ENCODE measurements around the gene GPR141.

The GPR141 gene

GRCh38 chr7:37759526-37759925 lies 76.0 kb downstream of the GPR141 start:
- Histone ChIP-seq H3K27me3 (ENCODE audit: insufficient read depth, low read length) (no peaks in the 10 kb centered on the region), H3K36me3 (ENCODE audit: insufficient read depth, low read length) (no peaks in the 10 kb centered on the region), H3K79me2 (ENCODE audit: control insufficient read depth, insufficient read depth, low read length, unreplicated experiment) (no peaks in the 10 kb centered on the region), H3K27ac (ENCODE audit: low read depth, low read length) (no peak overlapping the region), H3K4me3 (ENCODE audit: low read depth, low read length) (no peak overlapping the region), H3K4me1 (ENCODE audit: control insufficient read depth, insufficient read depth, low read length, unreplicated experiment) (no peaks in the 10 kb centered on the region), H2AFZ (ENCODE audit: low read length, unreplicated experiment) (no peak overlapping the region)

DNA sequence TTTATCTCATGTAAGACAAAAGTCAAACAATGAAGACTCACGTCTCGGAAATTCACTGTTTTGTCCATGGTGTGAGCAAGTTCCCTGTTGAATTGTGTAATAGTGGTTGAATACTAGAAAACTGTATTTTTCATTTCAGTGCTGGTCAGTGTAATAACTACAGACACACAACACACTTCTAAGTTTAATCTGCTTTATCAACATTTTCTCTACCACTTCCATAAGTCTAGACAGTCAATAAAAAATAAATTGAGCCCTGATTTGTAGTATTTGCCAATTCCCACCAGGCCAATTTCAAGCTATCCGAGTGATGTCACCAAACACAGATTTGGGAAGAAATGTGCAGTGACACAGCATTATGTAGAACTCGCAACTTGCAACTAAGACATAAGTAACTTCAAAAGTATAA lies 81.9 kb downstream of the GPR141 start:
- Histone ChIP-seq H3K36me3 (ENCODE audit: insufficient read depth, low read length) (no peaks in the 10 kb centered on the region), H3K79me2 (ENCODE audit: control insufficient read depth, insufficient read depth, low read length, unreplicated experiment) (no peaks in the 10 kb centered on the region), H3K4me1 (ENCODE audit: control insufficient read depth, insufficient read depth, low read length, unreplicated experiment) (no peaks in the 10 kb centered on the region), H3K27ac (ENCODE audit: low read depth, low read length) (no peak overlapping the region), H2AFZ (ENCODE audit: low read length, unreplicated experiment) (no peak overlapping the region), H3K27me3 (ENCODE audit: insufficient read depth, low read length) (no peaks in the 10 kb centered on the region), H3K4me3 (ENCODE audit: low read depth, low read length) (no peak overlapping the region)

GRCh38 chr7:37765872-37766525 lies 82.4 kb downstream of the GPR141 start:
- H3K4me1 ChIP-seq (ENCODE audit: control insufficient read depth, insufficient read depth, low read length, unreplicated experiment) = no peaks in the 10 kb centered on the region
- no peak overlapping the region for H2AFZ ChIP-seq (ENCODE audit: low read length, unreplicated experiment)
- H3K4me3 ChIP-seq (ENCODE audit: low read depth, low read length) = no peak overlapping the region
- no peaks in the 10 kb centered on the region for H3K27me3 ChIP-seq (ENCODE audit: insufficient read depth, low read length)
- no peaks in the 10 kb centered on the region for H3K79me2 ChIP-seq (ENCODE audit: control insufficient read depth, insufficient read depth, low read length, unreplicated experiment)
- no peaks in the 10 kb centered on the region for H3K36me3 ChIP-seq (ENCODE audit: insufficient read depth, low read length)
- no peak overlapping the region for H3K27ac ChIP-seq (ENCODE audit: low read depth, low read length)

GRCh38 chr7:37768611-37769010 lies 85.0 kb downstream of the GPR141 start:
- Histone ChIP-seq H2AFZ (ENCODE audit: low read length, unreplicated experiment) (no peak overlapping the region), H3K4me3 (ENCODE audit: low read depth, low read length) (no peak overlapping the region), H3K79me2 (ENCODE audit: control insufficient read depth, insufficient read depth, low read length, unreplicated experiment) (no peaks in the 10 kb centered on the region), H3K4me1 (ENCODE audit: control insufficient read depth, insufficient read depth, low read length, unreplicated experiment) (no peaks in the 10 kb centered on the region), H3K27me3 (ENCODE audit: insufficient read depth, low read length) (no peaks in the 10 kb centered on the region), H3K36me3 (ENCODE audit: insufficient read depth, low read length) (no peaks in the 10 kb centered on the region), H3K27ac (ENCODE audit: low read depth, low read length) (no peak overlapping the region)

DNA sequence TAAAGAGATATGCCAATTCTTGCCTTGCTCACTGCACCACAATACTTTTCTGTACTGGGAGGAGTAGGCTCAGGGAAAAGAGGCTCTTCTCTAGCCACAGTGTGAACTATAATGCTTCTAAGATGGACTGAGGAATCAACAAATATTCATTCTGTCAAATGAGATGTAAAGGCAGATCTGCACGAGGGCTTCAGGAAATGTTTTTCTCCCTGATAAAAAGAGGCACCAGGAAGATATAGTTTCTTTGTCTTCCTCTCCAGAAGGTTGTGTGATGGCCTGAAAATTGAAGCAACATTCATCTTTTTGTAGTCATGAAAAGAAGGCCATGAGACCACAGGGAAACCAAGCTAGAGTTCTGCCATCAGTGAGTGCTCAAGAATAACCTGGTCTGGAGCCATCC lies 85.7 kb downstream of the GPR141 start:
- Histone ChIP-seq H3K79me2 (ENCODE audit: control insufficient read depth, insufficient read depth, low read length, unreplicated experiment) (no peaks in the 10 kb centered on the region), H3K4me1 (ENCODE audit: control insufficient read depth, insufficient read depth, low read length, unreplicated experiment) (no peaks in the 10 kb centered on the region), H3K27ac (ENCODE audit: low read depth, low read length) (no peak overlapping the region), H2AFZ (ENCODE audit: low read length, unreplicated experiment) (no peak overlapping the region), H3K36me3 (ENCODE audit: insufficient read depth, low read length) (no peaks in the 10 kb centered on the region), H3K4me3 (ENCODE audit: low read depth, low read length) (no peak overlapping the region), H3K27me3 (ENCODE audit: insufficient read depth, low read length) (no peaks in the 10 kb centered on the region)

- Histone ChIP-seq H3K27ac (ENCODE audit: low read depth, low read length) (no peak overlapping the region), H2AFZ (ENCODE audit: low read length, unreplicated experiment) (no peak overlapping the region), H3K36me3 (ENCODE audit: insufficient read depth, low read length) (no peaks in the 10 kb centered on the region), H3K79me2 (ENCODE audit: control insufficient read depth, insufficient read depth, low read length, unreplicated experiment) (no peaks in the 10 kb centered on the region), H3K27me3 (ENCODE audit: insufficient read depth, low read length) (no peaks in the 10 kb centered on the region), H3K4me1 (ENCODE audit: control insufficient read depth, insufficient read depth, low read length, unreplicated experiment) (no peaks in the 10 kb centered on the region), H3K4me3 (ENCODE audit: low read depth, low read length) (no peak overlapping the region)
These were observed 86.2 kb downstream of the GPR141 start for GRCh38 chr7:37769726-37770125.

DNA sequence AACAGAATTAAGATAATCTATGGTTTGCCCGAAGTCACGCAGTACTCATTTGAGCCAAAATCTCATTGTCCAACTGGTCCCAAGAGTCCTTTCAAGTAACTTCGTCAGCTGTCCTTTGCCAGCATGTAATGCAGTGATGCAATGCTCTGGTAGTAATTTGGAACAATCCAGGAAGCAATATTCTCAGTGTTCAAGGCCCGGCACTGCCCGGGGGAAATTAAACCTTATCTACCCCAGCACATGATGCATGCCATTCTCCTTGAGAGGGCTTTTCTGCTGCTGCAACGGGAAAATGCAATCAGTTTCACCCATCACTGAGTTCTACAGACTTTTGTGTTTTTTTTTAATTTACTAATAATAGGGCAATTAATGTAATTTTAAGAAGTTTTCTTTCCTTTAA lies 87.3 kb downstream of the GPR141 start:
- Histone ChIP-seq H3K79me2 (ENCODE audit: control insufficient read depth, insufficient read depth, low read length, unreplicated experiment) (no peaks in the 10 kb centered on the region), H3K4me3 (ENCODE audit: low read depth, low read length) (no peak overlapping the region), H3K27ac (ENCODE audit: low read depth, low read length) (no peak overlapping the region), H3K27me3 (ENCODE audit: insufficient read depth, low read length) (no peaks in the 10 kb centered on the region), H3K4me1 (ENCODE audit: control insufficient read depth, insufficient read depth, low read length, unreplicated experiment) (no peaks in the 10 kb centered on the region), H3K36me3 (ENCODE audit: insufficient read depth, low read length) (no peaks in the 10 kb centered on the region), H2AFZ (ENCODE audit: low read length, unreplicated experiment) (no peak overlapping the region)

DNA sequence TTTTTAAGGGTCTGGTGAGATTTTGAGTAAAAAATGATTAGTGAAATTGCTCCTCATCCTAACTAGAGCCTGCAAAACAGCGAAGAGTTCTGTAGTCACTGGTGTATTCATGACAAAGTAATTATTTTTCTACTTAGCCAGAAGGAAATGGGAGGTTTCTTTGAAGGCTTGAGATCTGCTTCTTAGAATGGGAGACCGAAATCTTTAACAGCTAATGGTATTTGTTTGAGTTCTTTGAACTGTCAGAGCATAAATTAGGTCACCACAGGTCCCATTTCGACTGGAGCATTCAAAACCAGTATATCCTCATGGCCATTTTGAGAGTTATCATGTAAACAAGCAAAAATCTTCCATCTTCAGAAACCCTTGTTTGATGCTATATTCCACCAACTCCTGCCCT lies 87.8 kb downstream of the GPR141 start:
- H2AFZ ChIP-seq (ENCODE audit: low read length, unreplicated experiment) = no peak overlapping the region
- no peak overlapping the region for H3K4me3 ChIP-seq (ENCODE audit: low read depth, low read length)
- H3K27ac ChIP-seq (ENCODE audit: low read depth, low read length) = no peak overlapping the region
- H3K27me3 ChIP-seq (ENCODE audit: insufficient read depth, low read length) = no peaks in the 10 kb centered on the region
- H3K79me2 ChIP-seq (ENCODE audit: control insufficient read depth, insufficient read depth, low read length, unreplicated experiment) = no peaks in the 10 kb centered on the region
- H3K4me1 ChIP-seq (ENCODE audit: control insufficient read depth, insufficient read depth, low read length, unreplicated experiment) = no peaks in the 10 kb centered on the region
- H3K36me3 ChIP-seq (ENCODE audit: insufficient read depth, low read length) = no peaks in the 10 kb centered on the region

GRCh38 chr7:37771801-37772200 lies 88.2 kb downstream of the GPR141 start:
- Histone ChIP-seq H3K4me1 (ENCODE audit: control insufficient read depth, insufficient read depth, low read length, unreplicated experiment) (no peaks in the 10 kb centered on the region), H3K27me3 (ENCODE audit: insufficient read depth, low read length) (no peaks in the 10 kb centered on the region), H3K79me2 (ENCODE audit: control insufficient read depth, insufficient read depth, low read length, unreplicated experiment) (no peaks in the 10 kb centered on the region)

DNA sequence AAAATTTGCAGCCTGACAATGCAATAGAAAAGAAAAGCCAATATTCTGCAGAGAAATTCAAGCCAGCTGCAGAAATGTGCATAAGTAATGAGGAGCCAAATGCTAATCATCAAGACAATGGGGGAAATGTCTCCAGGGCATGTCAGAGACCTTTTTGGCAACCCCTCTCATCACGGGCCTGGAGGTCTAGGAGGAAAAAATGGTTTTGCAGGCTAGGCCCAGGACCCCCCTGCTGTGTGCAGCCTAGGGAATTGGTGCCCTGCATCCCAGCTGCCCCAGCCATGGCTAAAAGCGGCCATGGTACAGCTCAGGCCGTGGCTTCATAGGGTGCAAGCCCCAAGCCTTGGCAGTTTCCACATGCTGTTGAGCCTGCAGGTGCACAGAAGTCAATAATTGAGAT lies 92.4 kb downstream of the GPR141 start:
- H2AFZ ChIP-seq (ENCODE audit: low read length, unreplicated experiment) = no peak overlapping the region
- H3K4me3 ChIP-seq (ENCODE audit: low read depth, low read length) = no peak overlapping the region
- no peaks in the 10 kb centered on the region for H3K27me3 ChIP-seq (ENCODE audit: insufficient read depth, low read length)
- H3K36me3 ChIP-seq (ENCODE audit: insufficient read depth, low read length) = no peaks in the 10 kb centered on the region
- no peaks in the 10 kb centered on the region for H3K4me1 ChIP-seq (ENCODE audit: control insufficient read depth, insufficient read depth, low read length, unreplicated experiment)
- no peaks in the 10 kb centered on the region for H3K79me2 ChIP-seq (ENCODE audit: control insufficient read depth, insufficient read depth, low read length, unreplicated experiment)
- no peak overlapping the region for H3K27ac ChIP-seq (ENCODE audit: low read depth, low read length)

More at GRCh38 chr7:37771801-37772200, 88.2 kb downstream of the GPR141 start:
- Histone ChIP-seq H3K27ac (ENCODE audit: low read depth, low read length) (no peak overlapping the region), H3K36me3 (ENCODE audit: insufficient read depth, low read length) (no peaks in the 10 kb centered on the region), H2AFZ (ENCODE audit: low read length, unreplicated experiment) (no peak overlapping the region), H3K4me3 (ENCODE audit: low read depth, low read length) (no peak overlapping the region)

DNA sequence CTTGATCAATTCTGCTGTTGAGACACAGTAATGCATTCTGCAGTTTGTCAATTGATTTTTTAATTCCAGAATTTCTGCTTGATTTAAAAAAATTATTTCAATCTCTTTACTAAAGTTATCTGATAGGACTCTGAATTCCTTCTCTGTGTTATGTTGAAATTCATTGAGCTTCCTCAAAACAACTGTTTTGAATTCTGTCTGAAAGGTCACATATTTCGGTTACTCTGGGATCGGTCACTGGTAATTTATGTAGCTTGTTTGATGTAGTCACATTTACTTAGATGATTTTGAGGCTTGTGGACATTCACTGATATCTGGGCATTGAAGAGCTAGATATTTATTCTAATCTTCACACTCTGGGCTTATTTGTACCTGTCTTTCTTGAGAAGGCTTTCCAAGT lies 97.6 kb downstream of the GPR141 start:
- Histone ChIP-seq H3K4me1 (ENCODE audit: control insufficient read depth, insufficient read depth, low read length, unreplicated experiment) (no peaks in the 10 kb centered on the region), H3K4me3 (ENCODE audit: low read depth, low read length) (no peak overlapping the region), H3K36me3 (ENCODE audit: insufficient read depth, low read length) (no peaks in the 10 kb centered on the region), H2AFZ (ENCODE audit: low read length, unreplicated experiment) (no peak overlapping the region), H3K27me3 (ENCODE audit: insufficient read depth, low read length) (no peaks in the 10 kb centered on the region), H3K79me2 (ENCODE audit: control insufficient read depth, insufficient read depth, low read length, unreplicated experiment) (no peaks in the 10 kb centered on the region), H3K27ac (ENCODE audit: low read depth, low read length) (no peak overlapping the region)
